Heart left ventricle (tissue), 16 donors: ENCODE results near the gene DGKB. TPM values are rescaled to one million over a fixed set of nuclear protein-coding genes. Genes with fewer than 3 reads are reported as not detected.

ENCODE experiments used
- ATAC-seq, 4 donors: fragments of 200-7000 bp; cut with Tn5 transposase; one replicate each; pipeline ENCODE4 v1.9.1; 2020 to 2022; ENCODE audit warnings: moderate library complexity in 4 of 4, mild to moderate bottlenecking in 3 of 4, moderate number of reproducible peaks in 1 of 4
- DNase-seq, 5 donors: peaks; one replicate each; pipeline ENCODE4 v3.0.0-alpha.2; 2020
- H3K27ac ChIP-seq, 12 donors: fragments of 200-600 bp; sonication (generic) in 4 of 12; one replicate each; pipeline versions ENCODE4 v1.5.0 to v1.8.0; 2016 to 2022; ENCODE audit warnings: mild to moderate bottlenecking in 2 of 12
- H3K27me3 ChIP-seq, 9 donors: fragments of 200-600 bp; sonication (generic) in 2 of 9; one replicate each; pipeline versions ENCODE4 v1.5.1 to v1.8.0; 2016 to 2022; ENCODE audit warnings: mild to moderate bottlenecking in 3 of 9
- H3K36me3 ChIP-seq, 9 donors: fragments of 200-600 bp; sonication (generic) in 2 of 9; one replicate each; pipeline versions ENCODE4 v1.5.0 to v1.8.0; 2018 to 2022; ENCODE audit warnings: mild to moderate bottlenecking in 2 of 9
- H3K4me1 ChIP-seq, 12 donors: fragments of 200-600 bp; sonication (generic) in 4 of 12; one replicate each; pipeline versions ENCODE4 v1.5.0 to v1.8.0; 2016 to 2022; ENCODE audit warnings: mild to moderate bottlenecking in 3 of 12
- H3K4me3 ChIP-seq, 12 donors: fragments of 200-600 bp; sonication (generic) in 4 of 12; one replicate each; pipeline versions ENCODE4 v1.5.0 to v1.8.0; 2017 to 2022; ENCODE audit warnings: mild to moderate bottlenecking in 9 of 12, moderate library complexity in 4 of 12
- H3K9me3 ChIP-seq, 12 donors: fragments of 200-600 bp; sonication (generic) in 4 of 12; one replicate each; pipeline versions ENCODE4 v1.5.0 to v1.8.0; 2016 to 2022; ENCODE audit warnings: mild to moderate bottlenecking in 1 of 12
- POLR2A ChIP-seq, 2 donors: fragments of 450-650 bp; IDR thresholded peaks; one replicate each; pipeline ENCODE4 v1.6.1; 2017; ENCODE audit warnings: antibody characterized with exemption in 2 of 2, mild to moderate bottlenecking in 2 of 2, moderate library complexity in 2 of 2
- WGBS, 4 donors: extraction: QIAGEN DNeasy Blood & Tissue Kit in 2 of 4; methylation state at CpG; one replicate each; pipeline versions ENCODE4 v1.1.5 to v1.1.7; 2013 to 2018; 5-methylcytosine and 5-hydroxymethylcytosine counted together
- intact Hi-C, 10 donors: fragments of 100-400 bp; cut with DNase I; formaldehyde crosslinking; loops; one replicate each; pipeline versions ENCODE4 v1.11.1 to v1.14.2; 2022
- polyA plus RNA-seq, 2 donors: library from polyadenylated mRNA; stranded (reverse); fragments of 200-250 nt; gene quantifications; one replicate each; pipeline ENCODE4 v1.2.3, GENCODE V29; 2013
- total RNA-seq, 9 donors: library from RNA; depleted of rRNA in 2 of 9; stranded (reverse); fragments of >200 nt in 2 of 9; fragmentation: NEBNext Ultra II Directional in 3 of 9; extraction: Animal tissue kit (Norgen Biotek cat#: 25700) in 3 of 9; gene quantifications; one replicate each; pipeline versions ENCODE4 v1.1.0 to v1.2.4, GENCODE V29; 2016 to 2023
- TF ChIP-seq, protein P1 (sequence below), 12 donors: fragments of 200-600 bp; sonication (generic) in 4 of 12; IDR thresholded peaks; one replicate each; pipeline versions ENCODE4 v1.5.0 to v1.8.0; 2018 to 2022; ENCODE audit warnings: antibody characterized with exemption in 12 of 12, mild to moderate bottlenecking in 5 of 12
- donor health status: ischemic (EF 13 %, LVEDD 7.1; RV severe dilation, severe dysfunction).
- donor health status: healthy with polysubstance abuse.
- donor health status: DM: no; HTN: yes; CAD: no.
- donor health status: DM: no; HTN: no; CAD: no.
- donor health status: ischemic (EF 25% LVEDD 6.9; RV normal size, moderate dysfunction).
- donor health status: ischemic (EF 25% LVEDD 5.7; RV mildly dilated, moderate dysfunction).
- donor health status: healthy.
- donor health status: DM: yes; HTN: yes; CAD: no.
- donor health status: ischemic (EF 35%, LVEDD 5.7; RV mildly dilated, moderate dysfunction).
- donor health status: nonischemic (EF 11% LVEDD 7.7; RV severe dilation, severe dysfunction).
- donor health status: DM: yes; HTN: yes; CAD: no.
- donor health status: PGD.
- donor health status: ischemic (EF 29% LVEDD 5.4; RV normal size, mild dysfunction).
- donor health status: nonischemic (EF 23%, LVEDD 6.1; RV moderate dilation, normal function).

The DGKB gene
- total and polyA plus RNA-seq, 11 donors, result 0.08 to 1.6 (median 0.47) TPM; not detected in 1

DNA sequence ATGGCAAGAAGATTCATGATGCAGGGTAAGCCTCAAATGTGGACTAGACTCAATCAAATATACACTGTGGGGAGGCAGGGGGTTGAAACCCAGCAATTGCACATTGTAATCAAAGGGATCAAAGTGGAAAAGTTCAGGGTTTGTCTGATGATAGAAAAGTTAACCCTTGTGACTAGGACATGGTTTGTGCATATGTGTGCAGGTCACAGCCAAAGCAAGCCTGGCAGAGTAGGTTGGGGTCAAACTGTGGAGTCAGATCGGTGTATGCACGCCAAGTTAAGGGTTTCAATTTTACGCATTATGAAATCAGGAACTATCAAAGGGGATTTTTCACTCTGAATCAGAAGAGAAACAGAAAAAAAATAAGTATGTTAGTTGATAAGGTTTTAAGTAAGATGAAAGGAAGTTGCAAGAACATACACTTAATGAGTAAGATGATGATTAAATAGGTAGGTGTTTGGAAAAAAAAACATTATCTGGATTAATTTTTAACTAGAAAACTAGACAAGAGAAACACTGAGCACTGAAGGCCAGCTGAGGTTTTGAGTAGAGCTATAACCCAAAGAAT, 188.3 kb downstream of the DGKB start:
- Histone ChIP-seq H3K36me3 (no peaks in the 10 kb centered on the region), H3K27ac (no peak overlapping the region), H3K27me3 (no peaks in the 10 kb centered on the region), H3K4me3 (no peak overlapping the region), H3K4me1 (no peaks in the 10 kb centered on the region), H3K9me3 (no peaks in the 10 kb centered on the region)
- intact Hi-C loops, result loop anchor here in 6 of 10 donors (10.0 kb wide), 4 partner anchors 211 to 1361 kb away; no protein-coding TSS in a partner anchor
- TF ChIP-seq, protein P1, sequence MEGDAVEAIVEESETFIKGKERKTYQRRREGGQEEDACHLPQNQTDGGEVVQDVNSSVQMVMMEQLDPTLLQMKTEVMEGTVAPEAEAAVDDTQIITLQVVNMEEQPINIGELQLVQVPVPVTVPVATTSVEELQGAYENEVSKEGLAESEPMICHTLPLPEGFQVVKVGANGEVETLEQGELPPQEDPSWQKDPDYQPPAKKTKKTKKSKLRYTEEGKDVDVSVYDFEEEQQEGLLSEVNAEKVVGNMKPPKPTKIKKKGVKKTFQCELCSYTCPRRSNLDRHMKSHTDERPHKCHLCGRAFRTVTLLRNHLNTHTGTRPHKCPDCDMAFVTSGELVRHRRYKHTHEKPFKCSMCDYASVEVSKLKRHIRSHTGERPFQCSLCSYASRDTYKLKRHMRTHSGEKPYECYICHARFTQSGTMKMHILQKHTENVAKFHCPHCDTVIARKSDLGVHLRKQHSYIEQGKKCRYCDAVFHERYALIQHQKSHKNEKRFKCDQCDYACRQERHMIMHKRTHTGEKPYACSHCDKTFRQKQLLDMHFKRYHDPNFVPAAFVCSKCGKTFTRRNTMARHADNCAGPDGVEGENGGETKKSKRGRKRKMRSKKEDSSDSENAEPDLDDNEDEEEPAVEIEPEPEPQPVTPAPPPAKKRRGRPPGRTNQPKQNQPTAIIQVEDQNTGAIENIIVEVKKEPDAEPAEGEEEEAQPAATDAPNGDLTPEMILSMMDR (IDR thresholded peaks at IDR 0.05), result no peak
- no peak for TF ChIP-seq POLR2A (IDR thresholded peaks at IDR 0.05)
- ATAC-seq (no peak), DNase-seq (no peak)
- 89 to 95% (median 92%) methylated on average over 3 of the region's 3 CpGs for WGBS, 4 donors

DNA sequence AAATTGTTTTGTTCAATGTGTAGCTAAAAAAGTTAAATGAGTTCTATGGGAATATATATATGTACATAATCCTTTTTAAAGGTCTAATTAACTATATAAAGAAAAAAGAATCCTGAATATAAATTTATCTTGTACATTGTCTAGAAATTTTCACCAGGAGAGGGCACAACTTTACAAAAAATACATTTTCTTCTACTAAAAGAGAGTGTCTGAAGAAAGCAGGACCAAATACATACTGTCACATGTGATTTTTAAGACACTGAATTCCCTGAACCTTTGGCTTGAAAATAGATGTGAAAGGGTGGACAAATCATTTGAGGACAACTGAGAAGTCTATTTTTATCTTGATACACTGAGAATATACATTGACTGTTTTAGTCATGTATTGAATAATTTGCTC, 204.3 kb downstream of the DGKB start:
- TF ChIP-seq, protein P1 (IDR thresholded peaks at IDR 0.05), result no peak
- no peak for TF ChIP-seq POLR2A (IDR thresholded peaks at IDR 0.05)
- no peak for ATAC-seq
- H3K4me3 ChIP-seq, result no peak overlapping the region
- H3K4me1 ChIP-seq, result no peaks in the 10 kb centered on the region
- no peaks in the 10 kb centered on the region for H3K36me3 ChIP-seq
- no peaks in the 10 kb centered on the region for H3K9me3 ChIP-seq
- no peak for DNase-seq
- no peaks in the 10 kb centered on the region for H3K27me3 ChIP-seq
- no peak overlapping the region for H3K27ac ChIP-seq
- intact Hi-C loops, result loop anchor here in 5 of 10 donors (10.0 kb wide), 2 partner anchors 1163 to 1173 kb away; no protein-coding TSS in a partner anchor

GRCh38 chr7:14697684-14698083, 204.9 kb downstream of the DGKB start:
- Histone ChIP-seq H3K9me3 (no peaks in the 10 kb centered on the region), H3K27ac (no peak overlapping the region), H3K36me3 (no peaks in the 10 kb centered on the region), H3K4me3 (no peak overlapping the region), H3K27me3 (no peaks in the 10 kb centered on the region), H3K4me1 (no peaks in the 10 kb centered on the region)
- ATAC-seq (no peak), DNase-seq (no peak)
- TF ChIP-seq POLR2A (IDR thresholded peaks at IDR 0.05), result no peak
- TF ChIP-seq, protein P1 (IDR thresholded peaks at IDR 0.05), result no peak
- intact Hi-C loops, result loop anchor here in 5 of 10 donors (10.0 kb wide), 2 partner anchors 1163 to 1173 kb away; no protein-coding TSS in a partner anchor

DNA sequence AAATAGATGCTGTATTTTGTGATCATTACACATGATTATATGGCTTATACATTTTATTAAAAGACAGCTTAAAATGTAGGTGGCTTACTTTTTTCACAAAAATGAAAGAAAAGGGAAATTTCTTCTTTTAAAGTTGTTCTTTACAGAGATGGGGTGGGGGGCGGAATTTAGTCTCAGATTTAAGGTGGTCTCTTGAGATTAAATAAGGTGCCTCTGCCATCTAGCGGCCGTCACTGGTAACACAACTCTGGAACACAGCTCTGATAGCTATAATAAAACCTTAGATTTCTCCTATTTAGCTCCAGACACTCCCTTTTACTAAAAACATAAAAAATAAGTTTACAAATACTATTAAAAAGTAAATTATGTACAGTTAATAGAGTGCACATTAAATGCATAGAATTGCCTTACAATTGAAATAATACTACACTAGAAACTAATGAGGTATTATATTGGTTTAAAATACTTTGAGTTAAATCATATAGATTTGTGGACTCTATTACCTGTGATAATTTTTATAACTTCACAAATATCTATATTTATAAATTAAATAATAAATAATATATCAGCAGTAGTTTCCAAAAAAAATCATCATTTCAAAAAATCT, 210.9 kb downstream of the DGKB start:
- ATAC-seq, result no peak
- WGBS, 4 donors, result 1 to 4% (median 3%) methylated on average over 3 of the region's 3 CpGs
- DNase-seq, result peak; percentile 10 to 58 (median 33)
- no peak overlapping the region for H3K4me3 ChIP-seq
- H3K36me3 ChIP-seq, result no peaks in the 10 kb centered on the region
- peaks cover 0 to 23% (median 0%) of the 10 kb centered on the region in 12 donors for H3K4me1 ChIP-seq
- H3K27ac ChIP-seq, result no peak overlapping the region
- TF ChIP-seq, protein P1 (IDR thresholded peaks at IDR 0.05), result peak; percentile 74 to 92 (median 86)
- no peak for TF ChIP-seq POLR2A (IDR thresholded peaks at IDR 0.05)
- peaks cover 0 to 3% (median 0%) of the 10 kb centered on the region in 9 donors for H3K27me3 ChIP-seq
- intact Hi-C loops, result loop anchor here (2.0 to 10.0 kb wide), 5 partner anchors 1157 to 1414 kb away; no protein-coding TSS in a partner anchor
- no peaks in the 10 kb centered on the region for H3K9me3 ChIP-seq
